Thoracic aorta (tissue), 2 donors: ENCODE results near the gene ALKBH7. TPM values are rescaled to one million over a fixed set of nuclear protein-coding genes. Genes with fewer than 3 reads are reported as not detected.

ENCODE experiments used
- ATAC-seq: fragments of 150-250 bp; one replicate; pipeline ENCODE4 v1.8.0; 2017; ENCODE audit warnings: low read depth; ENCODE audit not compliant: insufficient number of reproducible peaks, low FRiP score
- DNase-seq: peaks from one replicate; pipeline ENCODE4 v3.0.0-alpha.2; 2020; ENCODE audit warnings: low spot score
- H3K27ac ChIP-seq, 2 donors: fragments of 200-600 bp; sonication (generic); 1 replicate in 1 of 2; 2 replicates in 1 of 2; pipeline ENCODE4 v1.5.1; 2016; ENCODE audit warnings: mild to moderate bottlenecking in 2 of 2, moderate library complexity in 2 of 2
- H3K27me3 ChIP-seq: fragments of 200-600 bp; sonication (generic); replicated peaks from 2 replicates; pipeline ENCODE4 v1.6.0; 2016; ENCODE audit warnings: mild to moderate bottlenecking; ENCODE audit not compliant: insufficient read depth
- H3K36me3 ChIP-seq: fragments of 200-600 bp; sonication (generic); one replicate; pipeline ENCODE4 v1.5.1; 2016
- H3K4me1 ChIP-seq, 2 donors: fragments of 200-600 bp; sonication (generic); 1 replicate in 1 of 2; 2 replicates in 1 of 2; pipeline versions ENCODE4 v1.5.1 to v1.6.0; 2016; ENCODE audit warnings: low read depth in 2 of 2, mild to moderate bottlenecking in 1 of 2; ENCODE audit not compliant: control insufficient read depth in 1 of 2
- H3K4me3 ChIP-seq: fragments of 200-600 bp; sonication (generic); 2 replicates; pipeline ENCODE4 v1.5.1; 2016; ENCODE audit warnings: mild to moderate bottlenecking
- H3K9me3 ChIP-seq: fragments of 200-600 bp; sonication (generic); 2 replicates; pipeline ENCODE4 v1.5.1; 2016
- CTCF ChIP-seq: fragments of 200-600 bp; sonication (generic); IDR thresholded peaks from one replicate; pipeline ENCODE4 v1.5.1; 2019; ENCODE audit warnings: antibody characterized with exemption
- total RNA-seq, 2 donors: library from RNA; depleted of rRNA; stranded (reverse); fragments of >200 nt; gene quantifications; one replicate each; pipeline versions ENCODE4 v1.1.0 to v1.2.3, GENCODE V29; 2016

Gene ALKBH7
- total RNA-seq, 2 donors from 2014 or later: 29.1 to 37.6 TPM

GRCh38 chr19:6373096-6373812 lies 660 bp downstream of the ALKBH7 start:
- Histone ChIP-seq H3K4me3 (peak overlapping the region; percentile 100), H3K27me3 (no peaks in the 10 kb centered on the region), H3K27ac (peak overlapping the region; percentile 98 to 100), H3K9me3 (no peaks in the 10 kb centered on the region), H3K4me1 (peaks cover 5 to 19% of the 10 kb centered on the region in 2 donors), H3K36me3 (peaks cover 12% of the 10 kb centered on the region)
- DNase-seq: peak; percentile 96
- ATAC-seq: peak; percentile 78
- no peak for TF ChIP-seq CTCF

- peaks cover 5 to 22% of the 10 kb centered on the region in 2 donors for H3K4me1 ChIP-seq
Observed at GRCh38 chr19:6373813-6374108, 1.2 kb downstream of the ALKBH7 start.

GRCh38 chr19:6374161-6374709 lies 1.6 kb downstream of the ALKBH7 start:
- Histone ChIP-seq H3K4me3 (peak overlapping the region; percentile 100), H3K27ac (peak overlapping the region in 1 of 2 donors; percentile 58), H3K4me1 (peaks cover 5 to 22% of the 10 kb centered on the region in 2 donors), H3K27me3 (no peaks in the 10 kb centered on the region), H3K9me3 (no peaks in the 10 kb centered on the region), H3K36me3 (peaks cover 2% of the 10 kb centered on the region)
- no peak for TF ChIP-seq CTCF
- ATAC-seq (no peak), DNase-seq (no peak)

More at GRCh38 chr19:6373813-6374108, 1.2 kb downstream of the ALKBH7 start:
- Histone ChIP-seq H3K4me3 (peak overlapping the region; percentile 100), H3K9me3 (no peaks in the 10 kb centered on the region), H3K27ac (peak overlapping the region; percentile 10 to 58), H3K27me3 (no peaks in the 10 kb centered on the region), H3K36me3 (peaks cover 7% of the 10 kb centered on the region)
- no peak for DNase-seq
- ATAC-seq: no peak
- no peak for TF ChIP-seq CTCF

- Histone ChIP-seq H3K27me3 (no peaks in the 10 kb centered on the region), H3K4me3 (no peak overlapping the region), H3K36me3 (peaks cover 5% of the 10 kb centered on the region), H3K27ac (no peak overlapping the region), H3K9me3 (no peaks in the 10 kb centered on the region), H3K4me1 (peaks cover 5 to 22% of the 10 kb centered on the region in 2 donors)
- no peak for ATAC-seq
- DNase-seq: no peak
- no peak for TF ChIP-seq CTCF
Observed at GRCh38 chr19:6374711-6375410, 2.3 kb downstream of the ALKBH7 start.

- TF ChIP-seq CTCF: no peak
- Histone ChIP-seq H3K27ac (no peak within 1 kb of the TSS), H3K4me1 (peaks cover 5 to 22% of the 10 kb centered on the region in 2 donors), H3K27me3 (no peaks in the 10 kb centered on the region), H3K4me3 (no peak within 1 kb of the TSS), H3K9me3 (no peaks in the 10 kb centered on the region), H3K36me3 (peaks cover 12% of the 10 kb centered on the region)
- no peak for ATAC-seq
- DNase-seq: no peak
Observed at GRCh38 chr19:6375411-6376010, 2.9 kb downstream of the ALKBH7 start, which contains the start of gene PSPN. Gene PSPN, minus strand, starts transcription at chr19:6375933. Its CDS starts 84 bp downstream, at chr19:6375849.
